GM06990 (cell line): ENCODE data around the gene PPP1R37.

Source experiments
- DNase-seq: peaks from one replicate; pipeline ENCODE4 v3.0.0-alpha.2; 2011; ENCODE audit not compliant: insufficient read length; ENCODE audit errors: extremely low read depth
- H3K27me3 ChIP-seq: replicated peaks from 2 replicates; pipeline ENCODE4 v1.6.0; 2011; ENCODE audit warnings: low read length; ENCODE audit not compliant: control insufficient read depth, insufficient read depth
- H3K36me3 ChIP-seq: 2 replicates; pipeline ENCODE4 v1.5.1; 2011; ENCODE audit warnings: low read length; ENCODE audit not compliant: control insufficient read depth, insufficient read depth
- H3K4me3 ChIP-seq: replicated peaks from 2 replicates; pipeline ENCODE4 v1.5.1; 2011; ENCODE audit warnings: low read depth, mild to moderate bottlenecking, control low read depth, low read length
- TF ChIP-seq, protein P1 (sequence below): IDR thresholded peaks from 2 replicates; pipeline ENCODE4 v1.5.1; 2011; ENCODE audit warnings: low read length, control low read depth, mild to moderate bottlenecking, inconsistent platforms; ENCODE audit not compliant: insufficient read depth, poor library complexity, severe bottlenecking

The PPP1R37 gene

GRCh38 chr19:45121827-45122345, 28.9 kb downstream of the PPP1R37 start:
- H3K27me3 ChIP-seq, result no peaks in the 10 kb centered on the region
- no peak overlapping the region for H3K4me3 ChIP-seq
- peaks cover 2% of the 10 kb centered on the region; the same call in 1 of the 2 replicates for H3K36me3 ChIP-seq
- no peak for DNase-seq
- TF ChIP-seq, protein P1, sequence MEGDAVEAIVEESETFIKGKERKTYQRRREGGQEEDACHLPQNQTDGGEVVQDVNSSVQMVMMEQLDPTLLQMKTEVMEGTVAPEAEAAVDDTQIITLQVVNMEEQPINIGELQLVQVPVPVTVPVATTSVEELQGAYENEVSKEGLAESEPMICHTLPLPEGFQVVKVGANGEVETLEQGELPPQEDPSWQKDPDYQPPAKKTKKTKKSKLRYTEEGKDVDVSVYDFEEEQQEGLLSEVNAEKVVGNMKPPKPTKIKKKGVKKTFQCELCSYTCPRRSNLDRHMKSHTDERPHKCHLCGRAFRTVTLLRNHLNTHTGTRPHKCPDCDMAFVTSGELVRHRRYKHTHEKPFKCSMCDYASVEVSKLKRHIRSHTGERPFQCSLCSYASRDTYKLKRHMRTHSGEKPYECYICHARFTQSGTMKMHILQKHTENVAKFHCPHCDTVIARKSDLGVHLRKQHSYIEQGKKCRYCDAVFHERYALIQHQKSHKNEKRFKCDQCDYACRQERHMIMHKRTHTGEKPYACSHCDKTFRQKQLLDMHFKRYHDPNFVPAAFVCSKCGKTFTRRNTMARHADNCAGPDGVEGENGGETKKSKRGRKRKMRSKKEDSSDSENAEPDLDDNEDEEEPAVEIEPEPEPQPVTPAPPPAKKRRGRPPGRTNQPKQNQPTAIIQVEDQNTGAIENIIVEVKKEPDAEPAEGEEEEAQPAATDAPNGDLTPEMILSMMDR, result no peak

GRCh38 chr19:45122832-45123231, 29.9 kb downstream of the PPP1R37 start:
- no peak for DNase-seq
- H3K4me3 ChIP-seq, result no peak overlapping the region
- H3K27me3 ChIP-seq, result no peaks in the 10 kb centered on the region
- TF ChIP-seq, protein P1, result no peak
- peaks cover 2% of the 10 kb centered on the region; the same call in 1 of the 2 replicates for H3K36me3 ChIP-seq

DNA sequence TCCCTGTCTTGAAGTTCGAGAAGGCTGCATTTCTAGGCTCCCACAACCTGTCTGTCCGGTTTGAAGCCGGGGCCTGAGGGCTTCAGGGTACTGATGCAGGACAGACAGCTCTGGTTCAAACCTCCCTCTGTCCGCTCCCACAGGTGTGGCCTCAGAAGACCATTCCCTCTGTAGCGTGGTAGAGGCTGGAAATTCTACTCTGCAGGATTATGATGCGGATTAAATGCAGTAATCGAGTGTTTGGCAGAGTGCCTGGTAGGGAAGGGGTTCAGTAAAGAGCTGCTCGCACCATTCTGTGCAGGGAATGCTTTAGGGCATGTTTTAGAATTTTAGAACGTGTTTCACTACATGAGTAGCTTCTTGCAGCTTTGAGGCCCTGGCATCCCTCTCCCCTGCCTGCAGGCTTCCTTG, 30.5 kb downstream of the PPP1R37 start:
- Histone ChIP-seq H3K4me3 (no peak overlapping the region), H3K27me3 (no peaks in the 10 kb centered on the region), H3K36me3 (peaks cover 2% of the 10 kb centered on the region; the same call in 1 of the 2 replicates)
- DNase-seq, result no peak
- TF ChIP-seq, protein P1, result no peak

DNA sequence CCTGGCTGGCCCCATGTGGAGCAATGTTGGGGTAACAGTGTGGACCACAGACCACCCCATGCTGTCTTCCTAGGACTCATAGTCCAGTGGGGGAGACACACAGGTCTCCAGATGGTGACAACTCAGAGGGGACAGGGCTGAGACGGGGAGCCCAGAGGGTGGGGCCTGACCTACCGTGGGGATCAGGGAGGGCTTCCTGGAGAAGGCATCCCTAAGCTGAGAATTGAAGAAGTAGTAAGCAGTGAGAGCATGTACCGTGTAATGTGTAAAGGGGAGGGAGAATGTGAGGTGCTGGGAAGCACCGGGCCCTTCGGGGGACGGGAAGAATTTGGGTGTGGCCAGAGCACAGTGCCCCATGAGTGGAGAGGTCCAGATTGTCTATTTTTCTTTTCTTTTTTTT, 31.0 kb downstream of the PPP1R37 start:
- TF ChIP-seq, protein P1, result no peak
- H3K27me3 ChIP-seq, result no peaks in the 10 kb centered on the region

GRCh38 chr19:45125360-45125759, 32.4 kb downstream of the PPP1R37 start:
- peaks cover 2% of the 10 kb centered on the region; the same call in 1 of the 2 replicates for H3K36me3 ChIP-seq
- no peaks in the 10 kb centered on the region for H3K27me3 ChIP-seq
- no peak for DNase-seq
- no peak overlapping the region for H3K4me3 ChIP-seq
- TF ChIP-seq, protein P1, result no peak

More for the DNA sequence above, 31.0 kb downstream of the PPP1R37 start:
- peaks cover 2% of the 10 kb centered on the region; the same call in 1 of the 2 replicates for H3K36me3 ChIP-seq
- no peak for DNase-seq
- no peak overlapping the region for H3K4me3 ChIP-seq

- DNase-seq, result peak; percentile 52
- TF ChIP-seq, protein P1, result peak; percentile 87
- no peaks in the 10 kb centered on the region for H3K27me3 ChIP-seq
- no peak overlapping the region for H3K4me3 ChIP-seq
- H3K36me3 ChIP-seq, result peaks cover 2% of the 10 kb centered on the region; the same call in 1 of the 2 replicates
Measured at GRCh38 chr19:45125975-45126493, 33.1 kb downstream of the PPP1R37 start.
